Body of pancreas (tissue), 4 donors: ENCODE data around the gene CTPS2. TPM values are rescaled to one million over a fixed set of nuclear protein-coding genes. Genes with fewer than 3 reads are reported as not detected.

Experiments
- ATAC-seq: fragments of 150-250 bp; one replicate; pipeline ENCODE4 v1.9.1; 2016
- DNase-seq, 4 donors: peaks; one replicate each; pipeline ENCODE4 v3.0.0-alpha.2; 2019
- H3K27ac ChIP-seq, 4 donors: fragments of 200-600 bp; sonication (generic); 1 replicate in 3 of 4; 2 replicates in 1 of 4; pipeline versions ENCODE4 v1.5.1 to v1.6.1; 2016 to 2019; ENCODE audit warnings: mild to moderate bottlenecking in 1 of 4, mixed read lengths in 1 of 4, moderate library complexity in 1 of 4
- H3K27me3 ChIP-seq, 2 donors: fragments of 200-600 bp; sonication (generic); one replicate each; pipeline ENCODE4 v1.6.0; 2016; ENCODE audit warnings: mild to moderate bottlenecking in 1 of 2
- H3K36me3 ChIP-seq, 2 donors: fragments of 200-600 bp; sonication (generic); replicated peaks in 1 of 2; 2 replicates each; pipeline ENCODE4 v1.5.1; 2016; ENCODE audit warnings: low read depth in 2 of 2; ENCODE audit not compliant: insufficient read depth in 1 of 2
- H3K4me1 ChIP-seq: fragments of 200-600 bp; sonication (generic); one replicate; pipeline ENCODE4 v1.6.0; 2016
- H3K4me3 ChIP-seq, 2 donors: fragments of 200-600 bp; sonication (generic); 1 replicate in 1 of 2; 2 replicates in 1 of 2; pipeline ENCODE4 v1.5.1; 2016 to 2019
- H3K9me3 ChIP-seq, 3 donors: fragments of 200-600 bp; sonication (generic); 1 replicate in 2 of 3; 2 replicates in 1 of 3; pipeline ENCODE4 v1.5.1; 2016
- POLR2A ChIP-seq, 3 donors: fragments of 450-650 bp; IDR thresholded peaks; one replicate each; pipeline ENCODE4 v1.6.1; 2016; ENCODE audit warnings: antibody characterized with exemption in 3 of 3, mild to moderate bottlenecking in 2 of 3
- WGBS, 2 donors: methylation state at CpG; one replicate each; pipeline ENCODE4 v1.1.5; 2017; 5-methylcytosine and 5-hydroxymethylcytosine counted together
- intact Hi-C: fragments of 100-400 bp; cut with DNase I; formaldehyde crosslinking; loops from one replicate; pipeline ENCODE4 v1.15.1; 2023
- total RNA-seq, 2 donors: library from RNA; depleted of rRNA; stranded (reverse); fragments of >200 nt; gene quantifications; one replicate each; pipeline ENCODE4 v1.1.0, GENCODE V29; 2016
- TF ChIP-seq, protein P1 (sequence below), 7 experiments: fragments of 450-650 bp in 4 of 7; fragments of 200-600 bp in 3 of 7; sonication (generic) in 3 of 7; IDR thresholded peaks; one replicate each; pipeline ENCODE4 v1.5.1; 2016 to 2019; ENCODE audit warnings: antibody characterized with exemption in 7 of 7

The CTPS2 gene
- total RNA-seq, 2 donors from 2014 or later = 13.2 to 16.6 TPM

- TF ChIP-seq, protein P1, sequence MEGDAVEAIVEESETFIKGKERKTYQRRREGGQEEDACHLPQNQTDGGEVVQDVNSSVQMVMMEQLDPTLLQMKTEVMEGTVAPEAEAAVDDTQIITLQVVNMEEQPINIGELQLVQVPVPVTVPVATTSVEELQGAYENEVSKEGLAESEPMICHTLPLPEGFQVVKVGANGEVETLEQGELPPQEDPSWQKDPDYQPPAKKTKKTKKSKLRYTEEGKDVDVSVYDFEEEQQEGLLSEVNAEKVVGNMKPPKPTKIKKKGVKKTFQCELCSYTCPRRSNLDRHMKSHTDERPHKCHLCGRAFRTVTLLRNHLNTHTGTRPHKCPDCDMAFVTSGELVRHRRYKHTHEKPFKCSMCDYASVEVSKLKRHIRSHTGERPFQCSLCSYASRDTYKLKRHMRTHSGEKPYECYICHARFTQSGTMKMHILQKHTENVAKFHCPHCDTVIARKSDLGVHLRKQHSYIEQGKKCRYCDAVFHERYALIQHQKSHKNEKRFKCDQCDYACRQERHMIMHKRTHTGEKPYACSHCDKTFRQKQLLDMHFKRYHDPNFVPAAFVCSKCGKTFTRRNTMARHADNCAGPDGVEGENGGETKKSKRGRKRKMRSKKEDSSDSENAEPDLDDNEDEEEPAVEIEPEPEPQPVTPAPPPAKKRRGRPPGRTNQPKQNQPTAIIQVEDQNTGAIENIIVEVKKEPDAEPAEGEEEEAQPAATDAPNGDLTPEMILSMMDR (IDR thresholded peaks at IDR 0.05) = no peak
- TF ChIP-seq POLR2A (IDR thresholded peaks at IDR 0.05) = no peak
- H3K9me3 ChIP-seq = no peaks in the 10 kb centered on the region
- 89 to 100% methylated on average over 1 to 3 of the region's 3 CpGs for WGBS, 2 donors
- peaks cover 3% of the 10 kb centered on the region for H3K4me1 ChIP-seq
- H3K4me3 ChIP-seq = no peak overlapping the region
- intact Hi-C loops = no loop called here
- H3K36me3 ChIP-seq = no peaks in the 10 kb centered on the region
- no peak for ATAC-seq
- H3K27ac ChIP-seq = no peak overlapping the region
- no peak for DNase-seq
- no peaks in the 10 kb centered on the region for H3K27me3 ChIP-seq
Observed at GRCh38 chrX:16705370-16705769, 7.1 kb downstream of the CTPS2 start.

- WGBS, 2 donors = 83 to 87% methylated on average over 11 to 12 of the region's 15 CpGs
Observed at GRCh38 chrX:16702700-16703599, 9.5 kb downstream of the CTPS2 start.

GRCh38 chrX:16700734-16701133 is 11.7 kb downstream of the CTPS2 start:
- Histone ChIP-seq H3K36me3 (no peaks in the 10 kb centered on the region), H3K27ac (peak overlapping the region in 3 of 4 donors; percentile 55 to 71 (median 57)), H3K9me3 (no peaks in the 10 kb centered on the region), H3K4me3 (no peak overlapping the region), H3K27me3 (no peaks in the 10 kb centered on the region), H3K4me1 (peaks cover 22% of the 10 kb centered on the region)
- WGBS, 2 donors = 37% methylated on average over 2 of the region's 2 CpGs; no CpG with 5 or more reads in 1 of the 2 donors
- DNase-seq (peak; percentile 18 to 37 (median 20)), ATAC-seq (peak; percentile 95)
- TF ChIP-seq POLR2A (IDR thresholded peaks at IDR 0.05) = peak in 2 of 3 donors; percentile 16 to 24
- TF ChIP-seq, protein P1 (IDR thresholded peaks at IDR 0.05) = no peak
- intact Hi-C loops = no loop called here

More at GRCh38 chrX:16702700-16703599, 9.5 kb downstream of the CTPS2 start:
- Histone ChIP-seq H3K27me3 (no peaks in the 10 kb centered on the region), H3K9me3 (no peaks in the 10 kb centered on the region), H3K4me3 (no peak overlapping the region), H3K27ac (no peak overlapping the region), H3K4me1 (peaks cover 14% of the 10 kb centered on the region), H3K36me3 (no peaks in the 10 kb centered on the region)
- no peak for ATAC-seq
- TF ChIP-seq, protein P1 (IDR thresholded peaks at IDR 0.05) = no peak
- TF ChIP-seq POLR2A (IDR thresholded peaks at IDR 0.05) = no peak
- intact Hi-C loops = no loop called here
- DNase-seq = no peak

GRCh38 chrX:16699389-16699788 is 13.1 kb downstream of the CTPS2 start:
- ATAC-seq = no peak
- TF ChIP-seq POLR2A (IDR thresholded peaks at IDR 0.05) = no peak
- TF ChIP-seq, protein P1 (IDR thresholded peaks at IDR 0.05) = no peak
- H3K27ac ChIP-seq = peak overlapping the region in 1 of 4 donors; percentile 71
- intact Hi-C loops = no loop called here
- H3K27me3 ChIP-seq = no peaks in the 10 kb centered on the region
- no peaks in the 10 kb centered on the region for H3K9me3 ChIP-seq
- peaks cover 22% of the 10 kb centered on the region for H3K4me1 ChIP-seq
- no peak for DNase-seq
- WGBS, 2 donors = 71 to 74% methylated on average over 6 of the region's 6 CpGs
- no peak overlapping the region for H3K4me3 ChIP-seq
- no peaks in the 10 kb centered on the region for H3K36me3 ChIP-seq
